K562 (cell line): ENCODE data around the gene FZD10. TPM values are rescaled to one million over a fixed set of nuclear protein-coding genes. Genes with fewer than 3 reads are reported as not detected.

Source experiments
- ATAC-seq: fragments of 200-7000 bp; cut with Tn5 transposase; 3 replicates; pipeline ENCODE4 v1.9.1; 2020; ENCODE audit warnings: moderate library complexity
- BruUV-seq: library from RNA; stranded (reverse); fragments of 400-500 nt; replicated peaks from 2 replicates; lab custom pipeline; 2021; lab: Mats Ljungman, UMichigan
- CTCF ChIA-PET: fragments of 300-600 bp; formaldehyde crosslinking; extraction: SDS; loops from one replicate; lab custom pipeline; 2021; ENCODE audit warnings: low intra/inter-chr PET ratio; lab: Yijun Ruan, JAX
- POLR2A ChIA-PET: fragments of 300-600, 350-650 bp; sonication (Branson Sonifier 250); formaldehyde crosslinking; extraction: SDS; loops from one replicate; lab custom pipeline; 2021; ENCODE audit warnings: antibody characterized with exemption, inconsistent platforms; lab: Yijun Ruan, JAX
- DNase-seq, 4 experiments: peaks; one replicate each; pipeline versions ENCODE4 v3.0.0 to v3.0.0-alpha.2; 2011 to 2018; ENCODE audit warnings: low spot score in 3 of 4, mixed read lengths in 3 of 4; ENCODE audit errors: extremely low read depth in 1 of 4
- FAIRE-seq: peaks from 2 replicates; lab custom pipeline; 2011; peaks lifted over from hg19 to GRCh38; lab: Jason Lieb, UNC
- H2AFZ ChIP-seq: 2 replicates; pipeline ENCODE4 v1.6.0; 2011; ENCODE audit warnings: low read depth, low read length, control low read depth, inconsistent platforms
- H3K27ac ChIP-seq: fragments of 200-600 bp; 3 replicates; pipeline ENCODE4 v1.8.0; 2011; ENCODE audit warnings: low read depth, mild to moderate bottlenecking, control low read depth, inconsistent platforms, low read length, moderate library complexity, mixed read lengths; ENCODE audit errors: extremely low read depth
- H3K27me3 ChIP-seq, 2 experiments: fragments of 300-600 bp in 1 of 2; 2 replicates in 1 of 2; 3 replicates in 1 of 2; pipeline versions ENCODE4 v1.6.0 to v1.8.0; 2011; ENCODE audit warnings: inconsistent platforms in 2 of 2, low read length in 2 of 2, mild to moderate bottlenecking in 1 of 2, mixed read lengths in 1 of 2, moderate library complexity in 1 of 2; ENCODE audit not compliant: control insufficient read depth in 2 of 2, insufficient read depth in 2 of 2
- H3K36me3 ChIP-seq: fragments of 300-600 bp; 3 replicates; pipeline ENCODE4 v1.8.0; 2011; ENCODE audit warnings: mild to moderate bottlenecking, low read length, inconsistent platforms; ENCODE audit not compliant: control insufficient read depth, insufficient read depth
- H3K4me1 ChIP-seq, 2 experiments: fragments of 200-600 bp in 1 of 2; replicated peaks in 1 of 2; 2 replicates in 1 of 2; 3 replicates in 1 of 2; pipeline versions ENCODE4 v1.5.1 to v1.8.0; 2011; ENCODE audit warnings: inconsistent platforms in 2 of 2, low read length in 2 of 2, mild to moderate bottlenecking in 1 of 2, mixed read lengths in 1 of 2, moderate library complexity in 1 of 2; ENCODE audit not compliant: control insufficient read depth in 2 of 2, insufficient read depth in 2 of 2
- H3K4me2 ChIP-seq: 2 replicates; pipeline ENCODE4 v1.6.1; 2011; ENCODE audit warnings: low read length, control low read depth, inconsistent platforms, mixed read lengths; ENCODE audit not compliant: insufficient read depth
- H3K4me3 ChIP-seq: fragments of 200-600 bp; sonication (generic), shearing (Covaris generic); 2 replicates; pipeline ENCODE4 v1.5.1; 2016; ENCODE audit warnings: control low read depth, inconsistent platforms
- H3K79me2 ChIP-seq: fragments of 200-600 bp; 3 replicates; pipeline ENCODE4 v1.8.0; 2011; ENCODE audit warnings: low read length, inconsistent platforms; ENCODE audit not compliant: control insufficient read depth, insufficient read depth
- H3K9ac ChIP-seq, 2 experiments: 2 replicates each; pipeline versions ENCODE4 v1.6.0 to v1.6.1; 2011; ENCODE audit warnings: low read depth in 2 of 2, low read length in 2 of 2, control low read depth in 1 of 2, inconsistent platforms in 1 of 2, mild to moderate bottlenecking in 1 of 2, mixed read lengths in 1 of 2; ENCODE audit not compliant: insufficient read depth in 1 of 2
- H3K9me1 ChIP-seq: one replicate; pipeline ENCODE4 v1.6.0; 2011; ENCODE audit warnings: inconsistent platforms, mild to moderate bottlenecking, low read length, moderate library complexity; ENCODE audit not compliant: control insufficient read depth, insufficient read depth
- H3K9me3 ChIP-seq: replicated peaks from 2 replicates; pipeline ENCODE4 v1.5.1; 2011; ENCODE audit warnings: low read depth, low read length, inconsistent platforms; ENCODE audit not compliant: control insufficient read depth, insufficient read depth
- H4K20me1 ChIP-seq: replicated peaks from 2 replicates; pipeline ENCODE4 v1.6.1; 2011; ENCODE audit warnings: low read length, inconsistent platforms, mixed read lengths; ENCODE audit not compliant: control insufficient read depth, insufficient read depth
- KDM4B ChIP-seq, 2 experiments: fragments of 450-650 bp in 1 of 2; sonication (generic) in 1 of 2; IDR thresholded peaks; 2 replicates each; pipeline ENCODE4 v1.6.1; 2016 to 2017; ENCODE audit warnings: borderline replicate concordance in 2 of 2, antibody characterized with exemption in 1 of 2, low read depth in 1 of 2, mild to moderate bottlenecking in 1 of 2
- MEIS2 ChIP-seq: fragments of 450-650 bp; IDR thresholded peaks from 2 replicates; pipeline ENCODE4 v1.6.1; 2014; ENCODE audit warnings: mild to moderate bottlenecking; ENCODE audit not compliant: partially characterized antibody
- NCOA4 ChIP-seq: fragments of 450-650 bp; IDR thresholded peaks from 2 replicates; pipeline ENCODE4 v1.6.1; 2018; ENCODE audit warnings: mild to moderate bottlenecking; ENCODE audit not compliant: partially characterized antibody
- NFIC ChIP-seq: fragments of 450-650 bp; IDR thresholded peaks from 2 replicates; pipeline ENCODE4 v1.6.1; 2017; ENCODE audit warnings: mild to moderate bottlenecking, inconsistent platforms
- NFXL1 ChIP-seq: fragments of 450-650 bp; formaldehyde crosslinking; IDR thresholded peaks from 2 replicates; pipeline ENCODE4 v1.4.0; 2021; ENCODE audit warnings: mild to moderate bottlenecking
- NR2C2 ChIP-seq, 2 experiments: fragments of 200-800 bp in 1 of 2; sonication (Bioruptor generic) in 1 of 2; sonication (generic) in 1 of 2; formaldehyde crosslinking in 1 of 2; IDR thresholded peaks; 2 replicates each; pipeline versions ENCODE4 v1.6.1 to v1.8.0; 2016 to 2022; ENCODE audit warnings: mild to moderate bottlenecking in 1 of 2, missing compliant biosample characterization in 1 of 2, missing genetic modification characterization in 1 of 2, missing genetic modification reagents in 1 of 2
- PCBP1 ChIP-seq: fragments of 200-400 bp; formaldehyde crosslinking; IDR thresholded peaks from 2 replicates; pipeline ENCODE4 v1.6.1; 2018; ENCODE audit warnings: mild to moderate bottlenecking, low read depth, low read length; ENCODE audit not compliant: poor library complexity, severe bottlenecking
- TBL1XR1 ChIP-seq, 2 experiments: IDR thresholded peaks; 2 replicates each; pipeline ENCODE4 v1.6.1; 2012; ENCODE audit warnings: improper control_type of control experiment in 2 of 2, low read length in 2 of 2, mild to moderate bottlenecking in 1 of 2
- ZBTB1 ChIP-seq: sonication (generic); formaldehyde crosslinking; IDR thresholded peaks from 2 replicates; pipeline ENCODE4 v1.8.1; 2023; ENCODE audit warnings: missing genetic modification reagents, low read depth, mild to moderate bottlenecking, borderline replicate concordance
- WGBS: fragments of 100-300 bp; shearing (Covaris generic); methylation state at CpG from one replicate; pipeline ENCODE4 v1.1.6; 2016; ENCODE audit warnings: low coverage, mixed read lengths; ENCODE audit not compliant: insufficient coverage; ENCODE audit errors: missing lambda C conversion rate; 5-methylcytosine and 5-hydroxymethylcytosine counted together
- in situ Hi-C: fragments of 300-500 bp; cut with MboI; formaldehyde crosslinking; loops from 4 replicates; pipeline ENCODE4 v1.15.0; 2018; ENCODE audit warnings: inconsistent platforms, mixed read lengths
- intact Hi-C: fragments of 100-400 bp; cut with micrococcal nuclease; formaldehyde crosslinking; loops from 2 replicates; pipeline ENCODE4 v1.14.2; 2022
- polyA plus RNA-seq, 8 experiments: library from polyadenylated mRNA; depleted of rRNA in 4 of 8; stranded (reverse) in 5 of 8; unstranded in 3 of 8; fragments of >200 nt; fragmentation: Nextera tagmentation in 2 of 8; fragmentation: Illumina TruSeq in 1 of 8; extraction: Ambion mirVana in 2 of 8; extraction: Trizol in 1 of 8; gene quantifications; 2 replicates each; pipeline versions ENCODE4 v1.2.1 to v1.2.3, GENCODE V29; 2011 to 2014; ENCODE audit warnings: inconsistent platforms in 1 of 8, missing spikeins in 1 of 8
- total RNA-seq, 7 experiments: library from RNA; depleted of rRNA in 6 of 7; stranded (reverse); fragments of >200 nt in 6 of 7; fragmentation: Illumina TruSeq in 2 of 7; extraction: Trizol in 2 of 7; gene quantifications; 2 replicates each; pipeline versions ENCODE4 v1.2.1 to v1.2.3, GENCODE V29; 2011 to 2021; ENCODE audit warnings: low replicate concordance in 1 of 7

FZD10 gene
- total and polyA plus RNA-seq, 9 of the 15 experiments (the other 6 are each of a cell fraction or from before 2014, with no cell fraction given), result not detected

DNA sequence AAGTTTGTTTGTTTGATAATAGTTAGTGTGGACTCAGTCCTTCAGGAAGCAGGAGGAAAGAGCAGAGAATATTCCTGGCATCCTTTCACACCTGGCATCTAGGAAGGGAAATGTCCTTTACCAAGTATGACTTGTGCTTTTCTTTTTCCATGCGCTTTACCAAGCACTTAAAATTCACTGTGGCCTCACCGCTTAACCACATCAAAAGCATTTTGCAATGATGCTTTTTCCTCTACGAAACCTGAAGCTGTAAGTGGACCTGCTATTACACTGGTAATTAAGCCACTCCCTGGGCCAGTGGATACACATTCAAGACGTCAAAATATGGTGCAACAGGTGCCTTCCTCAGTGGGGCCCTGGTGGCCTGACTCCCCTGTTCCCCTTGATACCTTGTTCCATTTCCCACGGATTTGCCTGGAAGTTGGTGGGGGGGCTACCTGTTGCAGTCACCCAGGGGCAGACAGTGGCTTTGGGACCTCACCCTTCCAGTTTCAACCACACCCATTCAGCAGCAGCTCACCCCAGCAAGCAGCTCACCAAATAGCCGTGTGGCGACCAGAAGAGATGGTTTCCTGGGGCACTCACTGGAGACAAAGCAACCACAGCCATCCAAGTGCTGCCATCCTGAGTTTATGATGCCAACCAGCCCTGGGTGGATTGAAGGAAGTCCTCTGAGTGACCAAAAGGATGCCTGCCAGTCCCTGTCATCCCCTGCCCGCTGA lies 14.2 kb upstream of the FZD10 start:
- Histone ChIP-seq H3K36me3 (no peaks in the 10 kb centered on the region), H3K4me1 (no peaks in the 10 kb centered on the region), H3K9me3 (no peaks in the 10 kb centered on the region), H2AFZ (no peak overlapping the region), H3K27me3 (peaks cover 0 to 30% of the 10 kb centered on the region in 2 experiments; a peak in 3 of 5 replicates), H3K9ac (no peak overlapping the region), H3K79me2 (no peaks in the 10 kb centered on the region), H4K20me1 (no peaks in the 10 kb centered on the region; the same call in 1 of the 2 replicates), H3K4me2 (no peak overlapping the region), H3K4me3 (no peak overlapping the region), H3K9me1 (no peaks in the 10 kb centered on the region), H3K27ac (no peak overlapping the region)
- in situ Hi-C loops, result no loop called here
- WGBS, result 0% methylated on average over 8 of the region's 8 CpGs
- ChIA-PET CTCF (no interaction called here), POLR2A (interaction anchor here (0.6 kb wide), 1 partner anchor 28 kb away, joined by 3 read pairs; no protein-coding TSS in a partner anchor)
- FAIRE-seq, result no peak
- intact Hi-C loops, result no loop called here
- no peak for ATAC-seq
- TF ChIP-seq PCBP1 (no peak), KDM4B (IDR thresholded peaks at IDR 0.05; ENCODE audit: borderline replicate concordance in 2 of 2, low read depth in 1 of 2) (no peak), NFXL1 (CRISPR knock-in tag) (no peak), TBL1XR1 (IDR thresholded peaks at IDR 0.05; ENCODE audit: low read length in 2 of 2) (no peak), ZBTB1 (CRISPR knock-in tag) (no peak), MEIS2 (no peak), NCOA4 (no peak), NR2C2 (CRISPR knock-in tag; IDR thresholded peaks at IDR 0.05) (no peak), NR2C2 (tag; IDR thresholded peaks at IDR 0.05) (no peak), NFIC (no peak)
- BruUV-seq, result no TSS peak
- DNase-seq, result no peak
